HG03103 (cell line): ENCODE data around the gene HMG20B.

Experiments used
- ATAC-seq: cut with Tn5 transposase; IDR thresholded peaks from one replicate; pipeline ENCODE4 v1.9.1; 2021; ENCODE audit warnings: low read depth; ENCODE audit not compliant: unreplicated experiment

Gene HMG20B

DNA sequence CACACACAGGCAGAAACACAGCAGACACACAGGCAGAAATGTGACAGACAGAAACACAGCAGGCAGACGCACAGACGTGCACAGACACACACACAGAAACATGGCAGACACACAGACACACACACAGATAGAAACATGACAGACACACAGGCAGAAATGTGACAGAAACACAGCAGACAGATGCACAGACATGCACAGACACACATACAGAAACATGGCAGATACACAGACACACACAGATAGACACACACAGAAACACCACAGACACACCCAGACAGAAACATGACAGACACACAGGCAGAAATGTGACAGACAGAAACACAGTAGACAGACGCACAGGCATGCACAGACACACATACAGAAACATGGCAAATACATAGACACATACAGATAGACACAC, 32.6 kb downstream of the HMG20B start:
- ATAC-seq: no peak

GRCh38 chr19:3605770-3606169, 33.0 kb downstream of the HMG20B start:
- no peak for ATAC-seq

GRCh38 chr19:3606174-3606689, 33.5 kb downstream of the HMG20B start:
- ATAC-seq: no peak

- ATAC-seq: no peak
These were observed 34.0 kb downstream of the HMG20B start, which contains the start of gene TBXA2R for GRCh38 chr19:3606690-3607289. Gene TBXA2R, minus strand, starts transcription at chr19:3606875. Its CDS starts 6,241 bp downstream, at chr19:3600634.

DNA sequence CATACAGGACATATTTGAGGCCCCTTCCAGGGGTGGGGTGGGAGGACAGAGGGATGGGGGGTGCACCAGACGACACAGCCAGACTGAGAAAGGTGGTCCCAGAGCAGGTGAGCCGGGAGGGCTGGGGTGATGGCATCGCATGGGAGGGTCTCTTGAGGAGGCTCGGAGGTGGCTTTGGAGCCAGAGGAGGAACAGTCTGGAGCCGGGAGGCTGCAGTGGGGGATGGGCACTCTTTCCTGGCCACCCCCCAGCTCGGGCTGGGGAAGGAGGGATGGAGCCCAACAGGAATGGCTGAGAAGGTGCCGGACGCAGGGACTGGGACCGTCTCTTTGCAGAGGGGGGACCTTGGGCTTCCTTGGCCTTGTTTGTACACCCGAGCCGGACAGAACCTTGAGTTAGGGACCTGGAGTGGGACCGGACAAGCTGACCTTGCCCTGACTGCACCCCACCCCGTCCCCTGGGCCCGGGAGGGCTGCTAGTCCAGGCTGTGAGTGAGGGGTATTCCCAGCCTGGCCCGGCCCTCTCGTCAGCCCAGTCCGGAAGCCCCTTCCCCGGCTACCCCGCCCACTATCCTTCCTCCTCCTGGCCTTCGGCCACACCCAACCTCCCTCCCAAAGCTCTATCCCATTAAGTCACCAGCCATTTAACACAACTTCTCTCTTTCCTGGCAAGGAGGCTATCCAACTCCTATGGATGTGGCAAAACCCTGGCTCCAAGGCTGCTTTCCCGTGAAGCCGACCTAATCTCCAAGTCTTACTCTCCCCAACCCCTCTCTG, 34.7 kb downstream of the HMG20B start:
- ATAC-seq: no peak

DNA sequence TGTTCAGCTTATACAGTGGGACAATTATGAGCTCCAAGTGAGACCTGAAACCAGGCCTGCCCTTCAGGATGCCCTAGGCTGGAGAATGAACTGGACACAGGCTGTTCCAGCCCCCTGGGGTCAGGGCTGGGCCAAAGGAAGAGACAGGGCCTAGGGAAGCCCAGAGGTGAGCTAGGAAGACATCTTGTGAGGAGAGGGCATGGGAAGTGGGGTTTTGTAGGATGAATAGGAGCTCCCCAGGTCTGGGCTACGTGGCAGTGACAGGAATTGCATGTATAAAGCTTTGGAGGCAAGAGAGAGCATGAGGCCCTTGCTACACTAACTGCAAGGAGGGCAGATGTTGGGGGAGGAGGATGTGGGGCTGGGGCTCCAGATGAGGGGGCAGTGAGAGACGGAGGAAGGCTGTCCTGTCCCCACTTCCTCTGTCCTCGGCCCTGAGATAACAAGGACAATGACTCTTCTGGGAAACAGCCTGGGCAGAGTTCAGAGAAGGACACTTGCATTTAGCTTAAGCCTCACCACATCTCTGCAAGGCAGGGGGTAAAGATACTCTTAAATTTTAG, 35.4 kb downstream of the HMG20B start:
- ATAC-seq: no peak

DNA sequence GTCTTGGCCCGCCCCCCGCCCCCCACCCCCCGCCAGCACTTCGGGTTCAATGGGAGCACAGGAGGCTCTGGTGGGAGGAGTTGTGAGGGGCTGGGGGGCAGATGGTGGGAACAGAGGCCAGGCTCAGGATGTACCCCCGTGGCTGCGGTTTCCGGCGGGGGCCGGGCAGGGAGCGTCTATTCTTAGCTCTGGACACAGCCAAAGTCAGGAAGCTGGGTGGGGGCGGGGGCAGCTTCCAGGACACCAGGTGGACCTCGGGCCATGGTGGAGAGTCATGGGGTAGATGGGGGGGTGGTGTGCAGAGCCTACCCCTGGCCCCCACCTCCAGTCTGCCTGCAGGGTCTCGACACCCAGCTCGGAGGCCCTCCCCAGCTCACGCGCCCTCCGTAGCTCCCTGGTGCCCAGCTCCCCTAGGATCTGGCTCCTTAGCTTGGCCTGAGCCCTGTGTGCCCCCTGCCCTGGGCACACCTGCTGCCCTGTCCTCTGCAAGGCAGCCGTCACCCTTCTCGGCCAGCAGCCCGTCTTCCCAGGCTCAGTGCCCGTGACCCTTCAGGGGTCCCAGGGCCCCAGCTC, 36.1 kb downstream of the HMG20B start:
- ATAC-seq: no peak

DNA sequence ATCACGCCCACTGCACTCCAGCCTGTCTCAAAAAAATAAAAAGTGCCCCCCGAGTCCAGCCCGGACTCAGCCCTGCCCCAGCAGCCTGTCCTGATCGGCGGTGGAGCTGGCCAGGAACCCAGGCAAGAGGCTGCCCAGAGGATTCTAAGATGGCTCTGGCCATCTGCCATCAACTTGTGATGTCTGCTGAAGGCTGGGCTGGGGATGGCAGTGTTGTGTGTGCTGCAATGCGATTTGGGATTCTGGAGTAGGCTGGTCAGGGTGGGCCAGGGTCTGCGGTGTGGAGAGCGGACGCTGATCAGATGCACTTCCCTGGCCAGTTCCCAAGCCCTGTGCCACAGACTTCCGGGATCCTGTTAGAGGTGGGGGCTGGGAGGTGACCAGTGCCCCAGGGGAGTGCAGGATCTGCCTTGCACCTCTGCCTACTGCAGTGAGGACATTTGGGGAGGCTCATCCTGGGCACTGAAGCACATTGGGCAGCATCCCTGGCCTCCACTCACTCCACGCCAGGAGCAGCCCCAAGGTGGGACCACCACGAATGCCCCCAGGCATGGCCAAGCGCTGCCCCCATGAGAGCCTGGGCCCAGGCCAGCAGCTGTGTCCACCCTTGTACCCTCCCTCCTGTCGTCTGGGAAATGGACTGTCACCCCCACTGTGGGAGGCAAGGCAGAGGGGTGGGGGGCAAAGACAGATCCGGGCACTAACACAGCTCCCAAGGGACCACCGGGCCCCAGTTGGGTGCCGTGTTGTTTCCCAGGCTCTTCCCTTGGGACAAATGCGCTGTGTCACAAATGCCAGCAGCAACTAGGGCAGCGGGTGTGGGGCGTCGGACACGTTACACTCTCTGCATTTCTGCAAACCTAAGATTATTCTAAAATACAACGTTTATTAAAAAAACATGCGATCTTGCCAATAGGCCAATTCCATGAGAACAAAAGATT, 37.3 kb downstream of the HMG20B start:
- ATAC-seq: no peak

GRCh38 chr19:3610745-3611717, 38.3 kb downstream of the HMG20B start:
- no peak for ATAC-seq

DNA sequence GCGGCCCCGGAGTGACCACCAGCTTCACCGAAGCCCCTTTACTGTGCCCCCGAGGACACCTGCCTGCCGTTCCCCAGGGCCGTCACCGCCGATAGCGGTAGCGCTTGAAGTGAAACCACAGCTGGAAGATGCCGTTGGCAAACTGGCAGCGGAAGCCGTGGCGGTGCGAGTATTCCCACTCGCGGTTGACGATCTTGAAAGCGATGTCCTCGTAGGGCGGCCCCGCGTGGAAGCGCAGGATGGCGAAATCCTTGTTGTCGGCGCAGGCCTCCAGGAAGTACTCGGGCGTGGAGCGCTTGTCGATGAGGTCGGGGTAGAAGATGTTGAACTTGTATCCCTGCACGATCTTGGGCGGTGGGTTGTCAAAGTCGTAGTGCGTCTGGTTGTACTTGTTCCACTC, 39.1 kb downstream of the HMG20B start:
- ATAC-seq: no peak

- ATAC-seq: no peak
These were observed 39.6 kb downstream of the HMG20B start for GRCh38 chr19:3612330-3612729.

GRCh38 chr19:3612901-3613741, 40.4 kb downstream of the HMG20B start:
- no peak for ATAC-seq

DNA sequence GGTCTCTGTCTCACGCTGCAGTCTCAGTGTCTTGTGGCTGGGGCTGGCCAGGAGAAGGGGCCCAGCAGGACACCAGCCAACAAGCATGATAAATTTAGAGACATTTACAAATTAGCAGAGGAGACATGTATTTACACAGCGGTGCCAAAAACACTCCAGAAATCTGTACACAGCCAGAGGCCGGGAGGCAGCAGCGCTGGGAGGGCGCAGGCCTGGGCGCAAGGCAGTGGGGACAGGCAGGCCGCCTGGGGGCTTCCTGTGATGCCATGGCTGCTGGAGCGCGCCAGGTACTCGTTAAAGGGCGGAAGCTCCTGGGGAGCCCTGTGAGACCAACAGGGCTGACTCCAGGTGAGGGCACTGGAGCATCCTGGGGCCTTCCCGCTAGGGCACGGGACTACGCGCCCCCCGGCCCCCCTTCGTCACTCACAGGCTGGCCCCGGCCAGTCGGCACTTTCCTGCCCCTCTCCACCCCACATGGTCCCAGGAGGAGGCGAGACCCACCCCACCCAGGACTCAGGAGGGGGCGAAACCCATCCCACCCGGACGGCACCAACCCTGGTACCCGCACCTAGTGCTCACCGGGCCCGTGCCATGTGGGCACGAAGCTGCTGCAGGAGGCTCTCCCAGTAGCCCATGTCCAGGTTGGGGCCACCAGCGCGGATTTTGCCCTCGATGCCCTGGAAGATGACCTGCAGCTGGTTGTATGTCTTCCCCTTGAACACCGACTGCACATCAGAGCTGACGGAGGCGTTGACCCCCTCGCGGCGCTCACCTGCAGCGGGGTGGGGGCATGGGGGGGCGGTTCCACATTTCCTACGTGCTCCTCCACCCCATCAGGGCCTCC, 41.3 kb downstream of the HMG20B start:
- no peak for ATAC-seq

- ATAC-seq: no peak
These were observed 42.2 kb downstream of the HMG20B start for GRCh38 chr19:3614858-3615505.

DNA sequence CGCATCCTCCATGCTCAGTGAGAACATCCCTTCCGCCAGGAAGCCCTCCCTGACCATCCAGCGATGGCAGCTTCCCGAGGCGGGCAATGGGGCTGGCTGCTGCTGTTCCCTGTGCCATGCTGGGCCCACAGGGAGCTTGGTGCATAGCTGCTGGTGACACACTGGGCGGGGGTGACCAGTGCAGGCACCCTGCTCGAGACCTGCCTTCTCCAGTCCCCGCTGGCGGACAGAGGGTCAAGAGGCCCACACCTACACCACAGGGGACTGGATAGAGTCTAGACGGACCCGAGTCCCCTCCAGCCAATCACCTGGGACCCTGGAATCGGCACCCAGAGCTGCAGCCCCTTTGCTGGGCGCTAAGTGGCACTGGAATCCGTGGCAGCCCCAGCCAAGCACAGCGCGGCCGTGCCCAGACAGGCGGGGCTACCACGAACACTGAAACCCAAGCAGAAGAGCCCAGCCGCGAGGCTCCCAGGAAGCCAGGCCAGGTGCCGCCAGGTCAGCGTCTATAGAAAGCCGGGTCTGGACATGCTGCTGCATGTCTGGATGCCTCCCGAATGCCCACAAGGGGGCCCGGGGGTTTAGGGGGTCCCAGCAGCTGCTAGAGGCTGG, 42.9 kb downstream of the HMG20B start:
- ATAC-seq: no peak

DNA sequence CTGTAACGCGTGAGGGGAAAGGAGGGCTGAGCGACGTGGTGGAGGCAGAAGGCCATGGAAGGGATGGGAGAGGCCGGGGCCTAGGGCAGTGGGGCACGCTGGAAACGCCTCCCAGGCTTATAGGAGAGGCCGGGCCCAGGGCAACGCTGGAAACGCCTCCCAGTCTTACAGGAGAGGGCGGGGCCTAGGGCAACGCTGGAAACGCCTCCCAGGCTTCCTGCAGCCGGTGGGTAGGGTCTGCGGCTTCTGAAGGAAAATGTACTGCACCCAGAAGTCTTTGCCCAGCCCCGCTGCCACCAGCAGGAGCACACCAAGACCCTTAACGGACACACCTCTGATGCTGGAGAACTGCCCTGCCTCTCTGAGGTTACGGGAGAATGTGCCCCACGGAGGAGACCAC, 44.7 kb downstream of the HMG20B start:
- ATAC-seq: no peak
